ENCODE data around the gene SOCS7.

DNA sequence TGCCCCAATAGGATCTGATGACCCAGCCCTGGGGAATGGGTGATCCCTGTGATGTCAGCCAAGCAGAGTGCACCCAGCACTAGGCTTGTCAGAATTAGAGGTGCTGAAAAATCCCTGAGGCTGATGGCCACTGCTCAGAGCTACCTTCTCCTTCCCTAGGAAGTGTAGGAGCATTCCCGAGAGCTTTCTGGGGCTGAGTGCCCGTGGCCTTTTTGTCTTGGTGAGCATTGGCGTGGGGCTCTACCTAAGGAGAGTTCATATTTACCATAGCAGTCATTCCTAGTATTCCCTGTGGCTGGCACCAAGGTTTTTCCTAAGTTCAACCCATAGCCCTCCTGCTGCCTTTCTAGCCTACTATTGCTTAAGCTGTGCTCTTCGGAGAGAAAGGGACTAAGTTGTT lies 54.0 kb downstream of the SOCS7 start:
- TF ChIP-seq, protein P1, sequence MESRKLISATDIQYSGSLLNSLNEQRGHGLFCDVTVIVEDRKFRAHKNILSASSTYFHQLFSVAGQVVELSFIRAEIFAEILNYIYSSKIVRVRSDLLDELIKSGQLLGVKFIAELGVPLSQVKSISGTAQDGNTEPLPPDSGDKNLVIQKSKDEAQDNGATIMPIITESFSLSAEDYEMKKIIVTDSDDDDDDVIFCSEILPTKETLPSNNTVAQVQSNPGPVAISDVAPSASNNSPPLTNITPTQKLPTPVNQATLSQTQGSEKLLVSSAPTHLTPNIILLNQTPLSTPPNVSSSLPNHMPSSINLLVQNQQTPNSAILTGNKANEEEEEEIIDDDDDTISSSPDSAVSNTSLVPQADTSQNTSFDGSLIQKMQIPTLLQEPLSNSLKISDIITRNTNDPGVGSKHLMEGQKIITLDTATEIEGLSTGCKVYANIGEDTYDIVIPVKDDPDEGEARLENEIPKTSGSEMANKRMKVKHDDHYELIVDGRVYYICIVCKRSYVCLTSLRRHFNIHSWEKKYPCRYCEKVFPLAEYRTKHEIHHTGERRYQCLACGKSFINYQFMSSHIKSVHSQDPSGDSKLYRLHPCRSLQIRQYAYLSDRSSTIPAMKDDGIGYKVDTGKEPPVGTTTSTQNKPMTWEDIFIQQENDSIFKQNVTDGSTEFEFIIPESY (IDR thresholded peaks at IDR 0.05): no peak
- TF ChIP-seq, protein P2, sequence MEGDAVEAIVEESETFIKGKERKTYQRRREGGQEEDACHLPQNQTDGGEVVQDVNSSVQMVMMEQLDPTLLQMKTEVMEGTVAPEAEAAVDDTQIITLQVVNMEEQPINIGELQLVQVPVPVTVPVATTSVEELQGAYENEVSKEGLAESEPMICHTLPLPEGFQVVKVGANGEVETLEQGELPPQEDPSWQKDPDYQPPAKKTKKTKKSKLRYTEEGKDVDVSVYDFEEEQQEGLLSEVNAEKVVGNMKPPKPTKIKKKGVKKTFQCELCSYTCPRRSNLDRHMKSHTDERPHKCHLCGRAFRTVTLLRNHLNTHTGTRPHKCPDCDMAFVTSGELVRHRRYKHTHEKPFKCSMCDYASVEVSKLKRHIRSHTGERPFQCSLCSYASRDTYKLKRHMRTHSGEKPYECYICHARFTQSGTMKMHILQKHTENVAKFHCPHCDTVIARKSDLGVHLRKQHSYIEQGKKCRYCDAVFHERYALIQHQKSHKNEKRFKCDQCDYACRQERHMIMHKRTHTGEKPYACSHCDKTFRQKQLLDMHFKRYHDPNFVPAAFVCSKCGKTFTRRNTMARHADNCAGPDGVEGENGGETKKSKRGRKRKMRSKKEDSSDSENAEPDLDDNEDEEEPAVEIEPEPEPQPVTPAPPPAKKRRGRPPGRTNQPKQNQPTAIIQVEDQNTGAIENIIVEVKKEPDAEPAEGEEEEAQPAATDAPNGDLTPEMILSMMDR (IDR thresholded peaks at IDR 0.05 in 2 of 3, conservative IDR thresholded peaks at IDR 0.05 in 1 of 3; ENCODE audit: control insufficient read depth in 2 of 3, extremely low read depth in 1 of 3, insufficient read depth in 1 of 3, low read depth in 3 of 3, low read length in 3 of 3): no peak
- TF ChIP-seq TBL1XR1 (IDR thresholded peaks at IDR 0.05; ENCODE audit: low read depth, low read length): no peak
- TF ChIP-seq, protein P3, sequence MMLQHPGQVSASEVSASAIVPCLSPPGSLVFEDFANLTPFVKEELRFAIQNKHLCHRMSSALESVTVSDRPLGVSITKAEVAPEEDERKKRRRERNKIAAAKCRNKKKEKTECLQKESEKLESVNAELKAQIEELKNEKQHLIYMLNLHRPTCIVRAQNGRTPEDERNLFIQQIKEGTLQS (IDR thresholded peaks at IDR 0.05; ENCODE audit: borderline replicate concordance, extremely low read depth, low read depth, low read length): no peak
- no peak for TF ChIP-seq RFX5 (IDR thresholded peaks at IDR 0.05; ENCODE audit: low read depth, low read length)
- TF ChIP-seq GABPA (IDR thresholded peaks at IDR 0.05; ENCODE audit: low read depth): no peak
- no peak for TF ChIP-seq NFXL1 (IDR thresholded peaks at IDR 0.05; ENCODE audit: borderline replicate concordance)
- TF ChIP-seq RAD21 (IDR thresholded peaks at IDR 0.05; ENCODE audit: insufficient read depth, low read depth, low read length): no peak
- no peak for TF ChIP-seq SP1 (IDR thresholded peaks at IDR 0.05; ENCODE audit: low read depth, low read length)
- TF ChIP-seq ESRRA (IDR thresholded peaks at IDR 0.05; ENCODE audit: low read length): no peak

Measured in GM12878 (cell line).